NCI-H1436 (cell line): ENCODE data around the gene SLAIN1.

Experiments
- DNase-seq: peaks from one replicate; lab custom pipeline; 2025; lab: John Stamatoyannopoulos, UW

Gene SLAIN1

DNA sequence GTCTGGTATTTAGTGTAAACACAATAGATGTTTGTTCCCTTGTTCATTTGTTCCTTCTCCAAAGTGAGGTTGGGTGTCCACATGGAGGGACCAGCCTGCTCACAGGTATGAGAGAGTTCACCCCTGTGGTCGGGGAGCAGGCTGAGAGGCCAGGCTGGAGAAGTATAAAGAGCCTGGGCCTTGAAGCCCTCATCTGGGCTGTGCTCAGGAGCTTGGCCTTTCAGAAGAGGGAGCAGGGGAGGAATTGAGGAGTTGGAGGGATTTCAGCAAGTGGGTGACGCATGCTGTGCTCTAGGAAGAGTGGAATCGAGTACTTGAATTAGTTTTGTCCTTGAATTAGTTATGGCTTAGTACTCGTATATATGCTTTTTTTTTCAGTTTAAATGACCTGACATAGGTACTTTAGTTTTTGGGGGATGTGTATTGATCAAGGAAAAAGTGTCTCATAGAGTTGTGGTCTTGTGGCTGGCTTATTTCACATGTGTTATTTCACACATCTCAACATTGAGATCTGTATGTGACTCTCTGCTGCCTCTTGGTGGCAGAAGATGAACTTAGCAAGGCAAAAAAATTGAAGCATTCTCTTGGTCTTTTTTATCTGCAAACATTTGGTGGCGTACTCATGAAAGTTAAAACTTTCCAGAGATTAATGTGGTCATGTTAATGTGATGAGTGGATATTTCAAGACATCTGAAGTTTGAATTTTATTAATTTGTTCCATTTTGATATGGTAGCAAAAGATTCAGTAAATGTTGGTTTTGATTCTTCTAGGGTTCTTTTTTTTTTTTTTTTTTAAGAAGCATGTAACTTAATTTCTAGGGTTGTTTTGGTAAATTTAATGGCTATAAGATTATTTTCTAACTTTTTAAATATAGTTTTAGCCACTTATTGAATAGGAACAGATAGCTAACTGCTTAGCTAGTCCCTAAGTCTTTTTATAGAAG, 54.3 kb downstream of the SLAIN1 start:
- peak; percentile 9 for DNase-seq

GRCh38 chr13:77752512-77753069, 55.1 kb downstream of the SLAIN1 start:
- DNase-seq, result no peak

- DNase-seq, result no peak
Observed at GRCh38 chr13:77760893-77761292, 63.4 kb downstream of the SLAIN1 start.

- DNase-seq, result no peak
Observed at GRCh38 chr13:77767413-77767812, 69.9 kb downstream of the SLAIN1 start.

GRCh38 chr13:77774181-77774580, 76.7 kb downstream of the SLAIN1 start:
- DNase-seq, result no peak

GRCh38 chr13:77776704-77777103, 79.2 kb downstream of the SLAIN1 start:
- DNase-seq, result no peak

- DNase-seq, result peak; percentile 38
Observed at GRCh38 chr13:77779552-77780272, 82.2 kb downstream of the SLAIN1 start.

- DNase-seq, result no peak
Observed at GRCh38 chr13:77781808-77782207, 84.3 kb downstream of the SLAIN1 start.

GRCh38 chr13:77784515-77784914, 87.0 kb downstream of the SLAIN1 start:
- DNase-seq, result no peak

GRCh38 chr13:77786695-77787287, 89.3 kb downstream of the SLAIN1 start:
- no peak for DNase-seq

DNA sequence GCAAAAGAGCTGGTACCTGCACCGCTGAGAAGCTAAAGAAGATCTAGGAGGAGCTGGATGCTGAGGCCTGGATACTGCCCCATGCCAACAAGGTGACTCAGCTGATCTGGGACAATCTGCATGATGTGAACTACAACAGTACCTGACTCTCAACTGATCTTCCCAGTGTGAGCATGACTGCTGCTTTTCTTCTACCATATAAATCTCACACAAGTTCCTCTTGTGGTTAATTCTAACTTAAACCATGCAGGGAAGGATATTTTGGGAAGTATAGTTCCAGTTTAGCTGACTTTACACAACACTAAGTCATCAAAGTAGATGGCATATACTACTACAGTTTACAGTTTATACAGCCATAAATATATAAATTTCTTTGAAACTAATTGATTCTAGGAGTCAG, 91.9 kb downstream of the SLAIN1 start:
- no peak for DNase-seq

- no peak for DNase-seq
Observed at GRCh38 chr13:77800219-77800618, 102.7 kb downstream of the SLAIN1 start.

DNA sequence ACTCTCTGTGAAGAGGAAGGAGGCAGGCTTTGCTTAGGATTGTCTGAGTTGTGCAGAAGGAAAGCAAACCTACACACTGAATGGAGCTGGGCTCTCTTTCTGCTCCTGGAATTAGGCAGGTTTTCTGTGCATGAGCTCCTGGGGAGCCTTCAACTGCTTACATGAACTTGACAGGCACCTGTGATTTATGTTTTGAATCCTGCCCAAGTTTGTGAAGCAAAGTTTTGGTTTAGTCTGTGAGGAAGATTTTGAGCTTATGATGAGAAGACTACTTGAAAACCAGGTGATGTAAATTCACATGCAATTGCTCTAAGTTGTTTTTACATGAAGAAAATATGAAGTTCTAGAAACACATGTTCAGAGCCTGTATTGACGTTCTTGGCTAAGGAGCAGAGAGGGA, 109.0 kb downstream of the SLAIN1 start:
- no peak for DNase-seq

- DNase-seq, result no peak
Observed at GRCh38 chr13:77807431-77808135, 110.1 kb downstream of the SLAIN1 start.

DNA sequence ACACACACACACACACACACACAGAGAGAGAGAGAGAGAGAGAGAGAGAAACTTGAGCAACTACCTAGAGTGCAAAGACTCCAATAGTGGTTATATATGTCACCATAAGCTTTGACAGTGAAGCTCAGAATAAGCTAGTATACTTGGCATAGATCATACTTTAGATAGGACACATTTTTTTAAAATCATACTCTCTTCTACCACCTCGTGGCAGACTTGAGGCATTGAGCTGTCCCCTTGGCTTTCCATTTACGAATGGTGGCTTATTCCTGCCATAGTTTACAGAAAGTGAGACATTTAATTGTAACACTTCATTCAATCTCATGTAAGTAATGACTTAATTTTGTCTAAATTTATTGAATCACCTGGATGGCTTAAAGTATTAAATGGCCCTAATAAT, 112.9 kb downstream of the SLAIN1 start:
- DNase-seq, result no peak

GRCh38 chr13:77810878-77811277, 113.4 kb downstream of the SLAIN1 start:
- no peak for DNase-seq

GRCh38 chr13:77811381-77811780, 113.9 kb downstream of the SLAIN1 start:
- DNase-seq, result no peak

DNA sequence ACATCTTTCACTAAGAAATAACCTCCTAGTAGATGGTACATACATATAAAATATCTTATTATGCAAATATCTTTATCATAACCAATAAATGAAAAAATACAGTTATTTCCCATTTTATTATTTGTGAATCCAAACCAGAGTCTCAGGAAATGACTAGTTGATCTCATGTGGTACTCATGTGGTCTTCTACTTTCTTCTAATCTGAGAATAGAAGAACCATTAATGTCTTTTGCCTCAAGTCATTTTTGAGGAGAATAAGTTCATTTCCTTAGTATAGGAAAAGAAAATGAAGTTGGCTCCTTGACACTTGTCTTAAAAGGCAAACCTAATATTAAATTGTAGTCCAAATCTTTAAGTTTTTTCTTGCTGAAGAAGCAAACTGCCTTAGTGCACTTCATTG, 114.5 kb downstream of the SLAIN1 start:
- DNase-seq, result no peak
